Kidney (tissue), 14 donors: ENCODE results near the gene ADAT3. TPM values are rescaled to one million over a fixed set of nuclear protein-coding genes. Genes with fewer than 3 reads are reported as not detected.

Source experiments
- DNase-seq, 5 donors: peaks; one replicate each; pipeline ENCODE4 v3.0.0-alpha.2; 2013 to 2020
- FAIRE-seq: peaks from 2 replicates; lab custom pipeline; 2012; peaks lifted over from hg19 to GRCh38; lab: Jason Lieb, UNC
- H3K27ac ChIP-seq, 2 donors: one replicate each; pipeline ENCODE4 v1.7.0; 2013; ENCODE audit warnings: low read depth in 2 of 2, low read length in 2 of 2, inconsistent platforms in 1 of 2
- H3K27me3 ChIP-seq: one replicate; pipeline ENCODE4 v1.7.1; 2013; ENCODE audit warnings: low read length, inconsistent platforms; ENCODE audit not compliant: control insufficient read depth, insufficient read depth
- H3K36me3 ChIP-seq, 3 donors: one replicate each; pipeline versions ENCODE4 v1.7.0 to v1.7.1; 2013; ENCODE audit warnings: low read length in 3 of 3, control low read depth in 1 of 3, inconsistent platforms in 1 of 3; ENCODE audit not compliant: insufficient read depth in 3 of 3, control insufficient read depth in 2 of 3
- H3K4me1 ChIP-seq, 3 donors: one replicate each; pipeline versions ENCODE4 v1.7.0 to v1.7.1; 2013; ENCODE audit warnings: low read length in 3 of 3, inconsistent platforms in 1 of 3, low read depth in 1 of 3; ENCODE audit not compliant: control insufficient read depth in 2 of 3, insufficient read depth in 2 of 3
- H3K4me3 ChIP-seq, 3 donors: one replicate each; pipeline versions ENCODE4 v1.7.0 to v1.8.1; 2013; ENCODE audit warnings: low read length in 3 of 3, control low read depth in 1 of 3, inconsistent platforms in 1 of 3
- H3K9ac ChIP-seq, 3 donors: one replicate each; pipeline versions ENCODE4 v1.7.0 to v1.7.1; 2013; ENCODE audit warnings: low read length in 3 of 3, control low read depth in 1 of 3, inconsistent platforms in 1 of 3
- H3K9me3 ChIP-seq, 3 donors: one replicate each; pipeline versions ENCODE4 v1.7.0 to v1.7.1; 2013; ENCODE audit warnings: low read length in 3 of 3, control low read depth in 1 of 3, inconsistent platforms in 1 of 3; ENCODE audit not compliant: control insufficient read depth in 2 of 3, insufficient read depth in 1 of 3
- intact Hi-C: fragments of 100-400 bp; cut with DNase I; formaldehyde crosslinking; loops from one replicate; pipeline ENCODE4 v1.11.1; 2022
- polyA plus RNA-seq: library from polyadenylated mRNA; stranded (reverse); fragments of 350-450 nt; fragmentation: Illumina TruSeq; extraction: RNeasy Lipid Tissue Mini Kit (QIAGEN cat#74804); gene quantifications from one replicate; pipeline ENCODE4 v1.2.3, GENCODE V29; 2014; ENCODE audit warnings: low read depth, low replicate concordance; ENCODE audit not compliant: insufficient read depth
- total RNA-seq: library from RNA; stranded (reverse); fragmentation: NEBNext Ultra II Directional; extraction: Animal tissue kit (Norgen Biotek cat#: 25700); gene quantifications from one replicate; pipeline ENCODE4 v1.2.1, GENCODE V29; 2021
- TF ChIP-seq, protein P1 (sequence below): IDR thresholded peaks from 3 replicates; pipeline ENCODE4 v1.5.1; 2012; ENCODE audit warnings: mild to moderate bottlenecking, moderate library complexity, borderline replicate concordance; ENCODE audit not compliant: insufficient read depth; ENCODE audit errors: extremely low read depth
- donor health status: control.
- donor health status: control.
- donor health status: control.
- donor health status: control.
- donor health status: control.
- donor health status: DM: yes; HTN: yes; CAD: no.
- donor health status: Normal renal cell carcinoma (clear cell type).

ADAT3 gene
- total and polyA plus RNA-seq, 2 donors from 2014 or later: 6.1 to 10.3 TPM

- Histone ChIP-seq H3K9ac (peak overlapping the region in 1 of 3 donors; percentile 46), H3K9me3 (no peaks in the 10 kb centered on the region), H3K4me1 (peaks cover 0 to 29% (median 7%) of the 10 kb centered on the region in 3 donors), H3K27ac (peak overlapping the region; percentile 13 to 59), H3K27me3 (no peaks in the 10 kb centered on the region), H3K4me3 (peak overlapping the region in 2 of 3 donors; percentile 29 to 85), H3K36me3 (no peaks in the 10 kb centered on the region)
- DNase-seq (no peak), FAIRE-seq (no peak)
- TF ChIP-seq, protein P1, sequence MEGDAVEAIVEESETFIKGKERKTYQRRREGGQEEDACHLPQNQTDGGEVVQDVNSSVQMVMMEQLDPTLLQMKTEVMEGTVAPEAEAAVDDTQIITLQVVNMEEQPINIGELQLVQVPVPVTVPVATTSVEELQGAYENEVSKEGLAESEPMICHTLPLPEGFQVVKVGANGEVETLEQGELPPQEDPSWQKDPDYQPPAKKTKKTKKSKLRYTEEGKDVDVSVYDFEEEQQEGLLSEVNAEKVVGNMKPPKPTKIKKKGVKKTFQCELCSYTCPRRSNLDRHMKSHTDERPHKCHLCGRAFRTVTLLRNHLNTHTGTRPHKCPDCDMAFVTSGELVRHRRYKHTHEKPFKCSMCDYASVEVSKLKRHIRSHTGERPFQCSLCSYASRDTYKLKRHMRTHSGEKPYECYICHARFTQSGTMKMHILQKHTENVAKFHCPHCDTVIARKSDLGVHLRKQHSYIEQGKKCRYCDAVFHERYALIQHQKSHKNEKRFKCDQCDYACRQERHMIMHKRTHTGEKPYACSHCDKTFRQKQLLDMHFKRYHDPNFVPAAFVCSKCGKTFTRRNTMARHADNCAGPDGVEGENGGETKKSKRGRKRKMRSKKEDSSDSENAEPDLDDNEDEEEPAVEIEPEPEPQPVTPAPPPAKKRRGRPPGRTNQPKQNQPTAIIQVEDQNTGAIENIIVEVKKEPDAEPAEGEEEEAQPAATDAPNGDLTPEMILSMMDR: no peak
- intact Hi-C loops: no loop called here
Measured at GRCh38 chr19:1882786-1883692, 22.2 kb upstream of the ADAT3 start.

GRCh38 chr19:1883784-1884183 is 21.4 kb upstream of the ADAT3 start:
- DNase-seq: no peak
- intact Hi-C loops: no loop called here
- FAIRE-seq: no peak
- TF ChIP-seq, protein P1: no peak
- Histone ChIP-seq H3K4me1 (peaks cover 0 to 29% (median 7%) of the 10 kb centered on the region in 3 donors), H3K9ac (peak overlapping the region in 2 of 3 donors; percentile 66 to 90), H3K27ac (no peak overlapping the region), H3K36me3 (no peaks in the 10 kb centered on the region), H3K4me3 (peak overlapping the region; percentile 66 to 85 (median 68)), H3K9me3 (no peaks in the 10 kb centered on the region), H3K27me3 (no peaks in the 10 kb centered on the region)

DNA sequence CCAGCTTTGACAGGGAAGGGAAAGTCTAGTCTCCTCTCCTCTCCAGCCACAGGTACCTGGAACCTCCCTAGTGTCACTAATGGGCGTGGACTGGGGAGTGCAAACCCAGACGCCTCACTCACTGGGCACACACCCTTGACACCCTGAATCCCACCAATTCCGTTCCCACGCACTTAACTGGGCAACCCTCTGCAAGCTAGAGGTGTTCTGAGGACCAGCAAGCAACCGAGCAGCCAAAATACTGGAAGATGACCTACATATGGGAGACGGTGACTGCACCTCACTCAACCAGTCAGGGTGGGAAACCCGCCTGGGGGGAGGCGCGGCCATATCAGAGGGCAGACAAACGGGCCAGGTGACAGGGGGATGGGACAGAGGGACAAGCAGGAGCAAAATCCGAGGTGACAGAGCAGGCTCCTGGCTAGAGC is 20.9 kb upstream of the ADAT3 start:
- H3K36me3 ChIP-seq: no peaks in the 10 kb centered on the region
- peak overlapping the region in 1 of 2 donors; percentile 22 for H3K27ac ChIP-seq
- peaks cover 0 to 29% (median 7%) of the 10 kb centered on the region in 3 donors for H3K4me1 ChIP-seq
- FAIRE-seq (no peak), DNase-seq (no peak)
- no peaks in the 10 kb centered on the region for H3K27me3 ChIP-seq
- peak overlapping the region; percentile 3 to 90 (median 65) for H3K9ac ChIP-seq
- intact Hi-C loops: no loop called here
- no peaks in the 10 kb centered on the region for H3K9me3 ChIP-seq
- H3K4me3 ChIP-seq: peak overlapping the region; percentile 66 to 85 (median 68)
- TF ChIP-seq, protein P1: no peak
